HCT116 (cell line): ENCODE measurements around the gene ZNF283. TPM values are rescaled to one million over a fixed set of nuclear protein-coding genes. Genes with fewer than 3 reads are reported as not detected.

Source experiments
- ATAC-seq: fragments of 200-7000 bp; cut with Tn5 transposase; 2 replicates; pipeline ENCODE4 v1.9.1; 2020; ENCODE audit warnings: mild to moderate bottlenecking, moderate library complexity
- BruUV-seq: library from RNA; stranded (reverse); fragments of 400-500 nt; replicated peaks from 2 replicates; lab custom pipeline; 2021; lab: Mats Ljungman, UMichigan
- CTCF ChIA-PET: fragments of 300-600 bp; sonication (Branson Sonifier 250); formaldehyde crosslinking; loops from one replicate; lab custom pipeline; 2021; ENCODE audit warnings: antibody characterized with exemption; lab: Charles Lee
- POLR2A ChIA-PET: fragments of 300-600, 350-600 bp; sonication (Branson Sonifier 250); formaldehyde crosslinking; loops from one replicate; lab custom pipeline; 2021; ENCODE audit warnings: antibody characterized with exemption; lab: Charles Lee
- RAD21 ChIA-PET, 2 experiments: fragments of 300-600 bp; sonication (Branson Sonifier 250); formaldehyde crosslinking; loops; one replicate each; lab custom pipeline; 2023; ENCODE audit warnings: low total read pairs in 2 of 2; ENCODE audit not compliant: uncharacterized antibody in 2 of 2, unreplicated experiment in 2 of 2, low non-redundant PET in 1 of 2; lab: Charles Lee
- DNase-seq: peaks from one replicate; pipeline ENCODE4 v3.0.0-alpha.2; 2010; ENCODE audit warnings: low read depth, low spot score
- H2AFZ ChIP-seq: fragments of 200-600 bp; shearing (Covaris generic), sonication (generic); 2 replicates; pipeline ENCODE4 v1.6.1; 2017; ENCODE audit warnings: low read depth, mixed run types, mixed read lengths, antibody characterized with exemption, low read length; ENCODE audit not compliant: poor library complexity, severe bottlenecking
- H3K27ac ChIP-seq: 2 replicates; pipeline ENCODE4 v1.5.1; 2012; ENCODE audit warnings: low read depth, low read length
- H3K27me3 ChIP-seq: fragments of 200-600 bp; sonication (generic); 2 replicates; pipeline ENCODE4 v1.6.1; 2016; ENCODE audit warnings: mixed run types, low read length, mixed read lengths; ENCODE audit not compliant: insufficient read depth
- H3K36me3 ChIP-seq, 2 experiments: fragments of 200-500 bp in 1 of 2; fragments of 200-600 bp in 1 of 2; sonication (Bioruptor generic) in 1 of 2; sonication (generic) in 1 of 2; 2 replicates each; pipeline versions ENCODE4 v1.5.1 to v1.6.1; 2014 to 2016; ENCODE audit warnings: low read length in 2 of 2, inconsistent platforms in 1 of 2, mixed read lengths in 1 of 2, mixed run types in 1 of 2; ENCODE audit not compliant: insufficient read depth in 2 of 2, control insufficient read depth in 1 of 2
- H3K4me1 ChIP-seq, 2 experiments: fragments of 200-600 bp in 1 of 2; sonication (generic) in 1 of 2; 2 replicates each; pipeline versions ENCODE4 v1.5.1 to v1.6.1; 2012 to 2017; ENCODE audit warnings: low read length in 2 of 2, inconsistent platforms in 1 of 2, mild to moderate bottlenecking in 1 of 2, mixed read lengths in 1 of 2, mixed run types in 1 of 2, moderate library complexity in 1 of 2; ENCODE audit not compliant: insufficient read depth in 2 of 2, control insufficient read depth in 1 of 2
- H3K4me2 ChIP-seq: fragments of 200-600 bp; sonication (generic); 2 replicates; pipeline ENCODE4 v1.6.1; 2017; ENCODE audit warnings: mixed run types, low read length, mixed read lengths
- H3K4me3 ChIP-seq, 2 experiments: fragments of 200-600 bp in 1 of 2; sonication (generic) in 1 of 2; replicated peaks in 1 of 2; 2 replicates each; pipeline ENCODE4 v1.5.1; 2011 to 2016; ENCODE audit warnings: low read length in 2 of 2, control low read depth in 1 of 2, low read depth in 1 of 2, mild to moderate bottlenecking in 1 of 2, mixed read lengths in 1 of 2, mixed run types in 1 of 2
- H3K79me2 ChIP-seq: fragments of 200-600 bp; sonication (generic); 2 replicates; pipeline ENCODE4 v1.6.1; 2017; ENCODE audit warnings: mild to moderate bottlenecking, mixed run types, low read length, moderate library complexity, mixed read lengths; ENCODE audit not compliant: insufficient read depth
- H3K9ac ChIP-seq: fragments of 200-600 bp; sonication (generic); 2 replicates; pipeline ENCODE4 v1.6.1; 2016; ENCODE audit warnings: low read length, mixed read lengths
- H3K9me2 ChIP-seq: fragments of 200-600 bp; sonication (generic), shearing (Covaris generic); 2 replicates; pipeline ENCODE4 v1.6.1; 2017; ENCODE audit warnings: mixed run types, mild to moderate bottlenecking, moderate library complexity; ENCODE audit not compliant: insufficient read depth
- H3K9me3 ChIP-seq, 2 experiments: fragments of 200-500 bp in 1 of 2; fragments of 200-600 bp in 1 of 2; sonication (Bioruptor generic) in 1 of 2; sonication (generic) in 1 of 2; 2 replicates each; pipeline ENCODE4 v1.6.1; 2014 to 2017; ENCODE audit warnings: low read length in 2 of 2, mixed read lengths in 2 of 2, inconsistent platforms in 1 of 2, low read depth in 1 of 2, mild to moderate bottlenecking in 1 of 2, mixed run types in 1 of 2, moderate library complexity in 1 of 2; ENCODE audit not compliant: control insufficient read depth in 1 of 2, insufficient read depth in 1 of 2
- H4K20me1 ChIP-seq: fragments of 200-600 bp; sonication (generic), shearing (Covaris generic); 2 replicates; pipeline ENCODE4 v1.6.1; 2017; ENCODE audit warnings: mixed run types, mild to moderate bottlenecking, moderate library complexity; ENCODE audit not compliant: insufficient read depth
- ATF3 ChIP-seq: IDR thresholded peaks from 2 replicates; pipeline ENCODE4 v1.6.1; 2012
- EGR1 ChIP-seq: IDR thresholded peaks from 2 replicates; pipeline ENCODE4 v1.6.1; 2012; ENCODE audit warnings: low read depth
- EZH2 ChIP-seq: fragments of 200-600 bp; sonication (generic); IDR thresholded peaks from 2 replicates; pipeline ENCODE4 v1.6.1; 2017; ENCODE audit warnings: antibody characterized with exemption, mixed run types
- FOSL1 ChIP-seq: IDR thresholded peaks from 2 replicates; pipeline ENCODE4 v1.6.1; 2012; ENCODE audit warnings: low read depth
- JUND ChIP-seq: IDR thresholded peaks from 2 replicates; pipeline ENCODE4 v1.6.1; 2012
- POLR2AphosphoS5 ChIP-seq: IDR thresholded peaks from 2 replicates; pipeline ENCODE4 v1.6.1; 2011; ENCODE audit warnings: mild to moderate bottlenecking, low read depth, low read length, moderate library complexity
- RAD21 ChIP-seq: IDR thresholded peaks from 2 replicates; pipeline ENCODE4 v1.6.1; 2012; ENCODE audit warnings: low read depth, mild to moderate bottlenecking
- SP1 ChIP-seq: IDR thresholded peaks from 2 replicates; pipeline ENCODE4 v1.6.1; 2012; ENCODE audit warnings: low read depth
- ZNF274 ChIP-seq: fragments of 200-500 bp; sonication (Bioruptor generic); IDR thresholded peaks from 2 replicates; pipeline ENCODE4 v1.6.1; 2014; ENCODE audit warnings: mild to moderate bottlenecking, low read depth, low read length, inconsistent platforms
- intact Hi-C: fragments of 100-400 bp; cut with micrococcal nuclease; formaldehyde crosslinking; loops from 2 replicates; pipeline ENCODE4 v1.10.0; 2022
- total RNA-seq: library from RNA; stranded (reverse); gene quantifications from one replicate; pipeline ENCODE4 v1.2.1, GENCODE V29; 2021; ENCODE audit not compliant: unreplicated experiment
- TF ChIP-seq, protein P1 (sequence below): IDR thresholded peaks from 2 replicates; pipeline ENCODE4 v1.6.1; 2011; ENCODE audit warnings: mild to moderate bottlenecking, low read length, moderate library complexity; ENCODE audit not compliant: insufficient replicate concordance; ENCODE audit errors: extremely low read depth
- TF ChIP-seq, protein P2 (sequence below): IDR thresholded peaks from 2 replicates; pipeline ENCODE4 v1.6.1; 2012

ZNF283 gene
- total RNA-seq, 1 experiment from 2014 or later, result 7.6 TPM

- DNase-seq (no peak), ATAC-seq (no peak; the same call in 1 of the 2 replicates)
- Histone ChIP-seq H2AFZ (peak overlapping the region; percentile 82), H3K79me2 (no peaks in the 10 kb centered on the region), H3K4me1 (peaks cover 18 to 30% of the 10 kb centered on the region in 2 experiments), H3K27ac (peak overlapping the region; percentile 79), H3K27me3 (no peaks in the 10 kb centered on the region), H3K9ac (peak overlapping the region; percentile 80), H3K9me3 (peaks cover 0 to 11% of the 10 kb centered on the region in 2 experiments; a peak in 1 of 4 replicates), H4K20me1 (no peaks in the 10 kb centered on the region), H3K36me3 (peaks cover 0 to 9% of the 10 kb centered on the region in 2 experiments; a peak in 1 of 4 replicates), H3K9me2 (no peaks in the 10 kb centered on the region), H3K4me3 (peak overlapping the region; percentile 58 to 91), H3K4me2 (peak overlapping the region; percentile 100)
- ChIA-PET POLR2A (no interaction called here), RAD21 (no interaction called here), CTCF (no interaction called here)
- TF ChIP-seq ZNF274, result no peak
- no peak for TF ChIP-seq JUND
- no peak for TF ChIP-seq RAD21
- no peak for TF ChIP-seq SP1
- TF ChIP-seq, protein P1, sequence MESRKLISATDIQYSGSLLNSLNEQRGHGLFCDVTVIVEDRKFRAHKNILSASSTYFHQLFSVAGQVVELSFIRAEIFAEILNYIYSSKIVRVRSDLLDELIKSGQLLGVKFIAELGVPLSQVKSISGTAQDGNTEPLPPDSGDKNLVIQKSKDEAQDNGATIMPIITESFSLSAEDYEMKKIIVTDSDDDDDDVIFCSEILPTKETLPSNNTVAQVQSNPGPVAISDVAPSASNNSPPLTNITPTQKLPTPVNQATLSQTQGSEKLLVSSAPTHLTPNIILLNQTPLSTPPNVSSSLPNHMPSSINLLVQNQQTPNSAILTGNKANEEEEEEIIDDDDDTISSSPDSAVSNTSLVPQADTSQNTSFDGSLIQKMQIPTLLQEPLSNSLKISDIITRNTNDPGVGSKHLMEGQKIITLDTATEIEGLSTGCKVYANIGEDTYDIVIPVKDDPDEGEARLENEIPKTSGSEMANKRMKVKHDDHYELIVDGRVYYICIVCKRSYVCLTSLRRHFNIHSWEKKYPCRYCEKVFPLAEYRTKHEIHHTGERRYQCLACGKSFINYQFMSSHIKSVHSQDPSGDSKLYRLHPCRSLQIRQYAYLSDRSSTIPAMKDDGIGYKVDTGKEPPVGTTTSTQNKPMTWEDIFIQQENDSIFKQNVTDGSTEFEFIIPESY, result no peak
- no peak for TF ChIP-seq ATF3
- TF ChIP-seq, protein P2, sequence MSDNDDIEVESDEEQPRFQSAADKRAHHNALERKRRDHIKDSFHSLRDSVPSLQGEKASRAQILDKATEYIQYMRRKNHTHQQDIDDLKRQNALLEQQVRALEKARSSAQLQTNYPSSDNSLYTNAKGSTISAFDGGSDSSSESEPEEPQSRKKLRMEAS, result no peak
- no peak for TF ChIP-seq POLR2AphosphoS5
- TF ChIP-seq EGR1, result no peak
- TF ChIP-seq FOSL1, result no peak
- no peak for TF ChIP-seq EZH2
- intact Hi-C loops, result no loop called here
- no TSS peak for BruUV-seq
Measured at GRCh38 chr19:43798026-43798545, 29.0 kb upstream of the ZNF283 start.
